ENCODE measurements around the gene YTHDF1. TPM values are rescaled to one million over a fixed set of nuclear protein-coding genes. Genes with fewer than 3 reads are reported as not detected.

Gene YTHDF1
- total and polyA plus RNA-seq, 2 experiments from 2014 or later: 35.9 to 57.4 TPM

DNA sequence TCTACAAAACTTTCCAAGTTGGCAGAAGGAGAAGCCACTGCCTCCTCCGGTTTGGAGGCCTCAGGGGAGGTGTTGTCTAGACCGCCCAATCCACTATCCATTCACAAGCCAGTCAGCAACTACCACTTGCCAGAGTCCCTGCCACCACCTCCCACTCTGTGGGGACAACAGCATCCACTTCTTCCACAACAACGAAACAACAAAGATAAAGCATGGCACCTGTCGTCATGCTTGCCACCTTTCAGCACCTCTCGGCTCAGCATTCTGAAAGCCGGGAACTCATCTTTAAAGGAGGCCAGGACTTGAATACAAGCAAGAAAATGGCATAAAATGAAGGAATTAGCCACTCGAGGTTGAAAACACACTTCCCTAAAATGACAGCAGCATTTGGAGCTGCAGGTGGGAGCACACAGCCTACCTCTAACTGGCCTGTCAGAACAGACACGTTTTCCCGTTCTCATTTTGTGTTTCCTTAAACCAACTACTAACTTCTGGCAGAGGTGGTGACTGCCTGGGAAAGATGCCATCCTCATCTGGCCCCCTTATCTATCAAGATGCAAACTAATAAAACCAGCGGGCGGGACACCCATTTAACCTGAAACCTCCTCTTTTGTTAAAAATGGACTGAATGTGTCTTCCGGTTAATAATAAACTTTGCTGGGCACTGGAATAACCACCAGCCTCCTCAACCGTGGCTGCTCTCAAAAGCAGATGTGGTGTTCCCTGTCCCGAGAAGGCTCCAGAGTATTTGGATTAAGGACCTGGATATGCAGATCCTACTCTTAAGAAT is 21.7 kb downstream of the YTHDF1 start:
- Histone ChIP-seq H3K27me3 (no peaks in the 10 kb centered on the region), H3K79me2 (peaks cover 38% of the 10 kb centered on the region), H3K36me3 (replicated peaks; ENCODE audit: insufficient read depth, low read depth) (no peaks in the 10 kb centered on the region), H3K9me2 (replicated peaks; ENCODE audit: insufficient read depth) (no peaks in the 10 kb centered on the region), H4K20me1 (ENCODE audit: insufficient read depth, poor library complexity, severe bottlenecking) (peaks cover 49% of the 10 kb centered on the region), H3K4me1 (ENCODE audit: insufficient read depth) (peaks cover 13% of the 10 kb centered on the region), H3K27ac (no peak overlapping the region), H3K4me2 (no peak overlapping the region), H3K4me3 (no peak overlapping the region), H2AFZ (no peak overlapping the region), H3K9me3 (ENCODE audit: low read depth) (no peaks in the 10 kb centered on the region)
- 84% methylated on average over 14 of the region's 14 CpGs for WGBS (ENCODE audit: low lambda C conversion rate, missing lambda C conversion rate)
- no peak for DNase-seq (ENCODE audit: low spot score)
- TF ChIP-seq EZH2phosphoT487 (IDR thresholded peaks at IDR 0.05; ENCODE audit: low read depth, severe bottlenecking, unreplicated experiment) (no peak), EZH2 (IDR thresholded peaks at IDR 0.05; ENCODE audit: borderline replicate concordance) (no peak)
- TF ChIP-seq, protein P1, sequence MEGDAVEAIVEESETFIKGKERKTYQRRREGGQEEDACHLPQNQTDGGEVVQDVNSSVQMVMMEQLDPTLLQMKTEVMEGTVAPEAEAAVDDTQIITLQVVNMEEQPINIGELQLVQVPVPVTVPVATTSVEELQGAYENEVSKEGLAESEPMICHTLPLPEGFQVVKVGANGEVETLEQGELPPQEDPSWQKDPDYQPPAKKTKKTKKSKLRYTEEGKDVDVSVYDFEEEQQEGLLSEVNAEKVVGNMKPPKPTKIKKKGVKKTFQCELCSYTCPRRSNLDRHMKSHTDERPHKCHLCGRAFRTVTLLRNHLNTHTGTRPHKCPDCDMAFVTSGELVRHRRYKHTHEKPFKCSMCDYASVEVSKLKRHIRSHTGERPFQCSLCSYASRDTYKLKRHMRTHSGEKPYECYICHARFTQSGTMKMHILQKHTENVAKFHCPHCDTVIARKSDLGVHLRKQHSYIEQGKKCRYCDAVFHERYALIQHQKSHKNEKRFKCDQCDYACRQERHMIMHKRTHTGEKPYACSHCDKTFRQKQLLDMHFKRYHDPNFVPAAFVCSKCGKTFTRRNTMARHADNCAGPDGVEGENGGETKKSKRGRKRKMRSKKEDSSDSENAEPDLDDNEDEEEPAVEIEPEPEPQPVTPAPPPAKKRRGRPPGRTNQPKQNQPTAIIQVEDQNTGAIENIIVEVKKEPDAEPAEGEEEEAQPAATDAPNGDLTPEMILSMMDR (IDR thresholded peaks at IDR 0.05; ENCODE audit: poor library complexity): no peak

DNA sequence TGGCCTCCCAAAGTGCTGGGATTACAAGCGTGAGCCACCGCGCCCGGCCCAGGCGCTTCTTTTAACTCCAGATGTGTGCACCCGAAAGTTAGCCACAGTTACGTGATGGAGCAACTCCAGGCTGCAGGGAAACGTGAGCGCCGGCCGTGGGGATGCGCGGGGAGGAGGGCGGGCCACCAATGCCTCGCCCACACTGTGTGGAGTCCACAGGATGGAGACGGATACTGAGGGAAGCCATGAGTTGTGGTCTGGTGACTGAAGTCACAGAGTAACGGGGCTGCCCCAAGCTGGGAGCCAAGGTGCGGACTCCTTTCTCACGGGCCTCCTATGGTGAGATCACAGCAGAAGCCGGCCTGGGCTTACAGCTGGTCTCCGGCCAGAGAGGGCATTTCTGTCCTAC is 23.2 kb downstream of the YTHDF1 start:
- Histone ChIP-seq H3K9me2 (replicated peaks; ENCODE audit: insufficient read depth) (no peaks in the 10 kb centered on the region), H3K4me1 (ENCODE audit: insufficient read depth) (peaks cover 3% of the 10 kb centered on the region), H3K27ac (no peak overlapping the region), H3K9me3 (ENCODE audit: low read depth) (no peaks in the 10 kb centered on the region), H4K20me1 (ENCODE audit: insufficient read depth, poor library complexity, severe bottlenecking) (peaks cover 34% of the 10 kb centered on the region), H3K4me3 (no peak overlapping the region), H3K36me3 (replicated peaks; ENCODE audit: insufficient read depth, low read depth) (no peaks in the 10 kb centered on the region), H2AFZ (no peak overlapping the region), H3K79me2 (peaks cover 23% of the 10 kb centered on the region), H3K4me2 (no peak overlapping the region), H3K27me3 (no peaks in the 10 kb centered on the region)
- WGBS (ENCODE audit: low lambda C conversion rate, missing lambda C conversion rate): 95% methylated on average over 21 of the region's 21 CpGs
- no peak for DNase-seq (ENCODE audit: low spot score)
- TF ChIP-seq EZH2 (IDR thresholded peaks at IDR 0.05; ENCODE audit: borderline replicate concordance): no peak

GRCh38 chr20:63191400-63191799 is 24.5 kb downstream of the YTHDF1 start:
- peaks cover 21% of the 10 kb centered on the region for H4K20me1 ChIP-seq (ENCODE audit: insufficient read depth, poor library complexity, severe bottlenecking)
- no peaks in the 10 kb centered on the region for H3K9me2 ChIP-seq (replicated peaks; ENCODE audit: insufficient read depth)
- no peaks in the 10 kb centered on the region for H3K36me3 ChIP-seq (replicated peaks; ENCODE audit: insufficient read depth, low read depth)
- 87% methylated on average over 14 of the region's 14 CpGs for WGBS (ENCODE audit: low lambda C conversion rate, missing lambda C conversion rate)
- peaks cover 3% of the 10 kb centered on the region for H3K4me1 ChIP-seq (ENCODE audit: insufficient read depth)
- no peaks in the 10 kb centered on the region for H3K27me3 ChIP-seq
- no peak overlapping the region for H3K4me2 ChIP-seq
- DNase-seq (ENCODE audit: low spot score): no peak
- H3K9me3 ChIP-seq (ENCODE audit: low read depth): no peaks in the 10 kb centered on the region
- peaks cover 10% of the 10 kb centered on the region for H3K79me2 ChIP-seq
- no peak overlapping the region for H3K27ac ChIP-seq
- H2AFZ ChIP-seq: no peak overlapping the region
- TF ChIP-seq, protein P1 (IDR thresholded peaks at IDR 0.05; ENCODE audit: poor library complexity): no peak
- TF ChIP-seq EZH2phosphoT487 (IDR thresholded peaks at IDR 0.05; ENCODE audit: low read depth, severe bottlenecking, unreplicated experiment): no peak
- no peak for TF ChIP-seq EZH2 (IDR thresholded peaks at IDR 0.05; ENCODE audit: borderline replicate concordance)
- no peak overlapping the region for H3K4me3 ChIP-seq

GRCh38 chr20:63190828-63191227 is 25.1 kb downstream of the YTHDF1 start:
- Histone ChIP-seq H3K9me3 (ENCODE audit: low read depth) (no peaks in the 10 kb centered on the region), H3K79me2 (peaks cover 4% of the 10 kb centered on the region), H2AFZ (no peak overlapping the region), H3K9me2 (replicated peaks; ENCODE audit: insufficient read depth) (no peaks in the 10 kb centered on the region), H4K20me1 (ENCODE audit: insufficient read depth, poor library complexity, severe bottlenecking) (peaks cover 15% of the 10 kb centered on the region), H3K27ac (no peak overlapping the region), H3K27me3 (no peaks in the 10 kb centered on the region), H3K4me2 (no peak overlapping the region), H3K4me1 (ENCODE audit: insufficient read depth) (peaks cover 3% of the 10 kb centered on the region), H3K36me3 (replicated peaks; ENCODE audit: insufficient read depth, low read depth) (no peaks in the 10 kb centered on the region), H3K4me3 (no peak overlapping the region)
- DNase-seq (ENCODE audit: low spot score): no peak
- TF ChIP-seq EZH2phosphoT487 (IDR thresholded peaks at IDR 0.05; ENCODE audit: low read depth, severe bottlenecking, unreplicated experiment) (no peak), EZH2 (IDR thresholded peaks at IDR 0.05; ENCODE audit: borderline replicate concordance) (no peak)
- TF ChIP-seq, protein P1 (IDR thresholded peaks at IDR 0.05; ENCODE audit: poor library complexity): no peak
- 87% methylated on average over 19 of the region's 20 CpGs for WGBS (ENCODE audit: low lambda C conversion rate, missing lambda C conversion rate)

Data from hepatocyte (in vitro differentiated cells).